Left renal pelvis (tissue), 4 donors: ENCODE results near the gene NIPAL3. TPM values are rescaled to one million over a fixed set of nuclear protein-coding genes. Genes with fewer than 3 reads are reported as not detected.
"Not testable (repeated sequence)": the region's sequence is repeated elsewhere in the genome, so short reads cannot be mapped to it uniquely, and the experiment has no call there.

Source experiments
- DNase-seq, 4 donors: peaks; one replicate each; pipeline ENCODE4 v3.0.0-alpha.2; 2013; ENCODE audit warnings: low read depth in 4 of 4, low spot score in 3 of 4
- polyA plus RNA-seq, 4 donors: library from polyadenylated mRNA; unstranded; fragments of 120-200 nt; gene quantifications; one replicate each; pipeline ENCODE4 v1.2.1, GENCODE V29; 2013; ENCODE audit not compliant: insufficient read length in 4 of 4

The NIPAL3 gene
- polyA plus RNA-seq, 4 donors: 17.3 to 23.4 (median 21.5) TPM

- DNase-seq: no peak
Observed at GRCh38 chr1:24420547-24420946, 4.9 kb downstream of the NIPAL3 start.

GRCh38 chr1:24421502-24421901 is 5.9 kb downstream of the NIPAL3 start:
- DNase-seq: no peak

- DNase-seq: no peak
Observed at GRCh38 chr1:24424207-24424606, 8.6 kb downstream of the NIPAL3 start.

GRCh38 chr1:24424990-24425389 is 9.4 kb downstream of the NIPAL3 start:
- DNase-seq: no peak

GRCh38 chr1:24425441-24425840 is 9.8 kb downstream of the NIPAL3 start:
- no peak for DNase-seq

GRCh38 chr1:24425922-24426321 is 10.3 kb downstream of the NIPAL3 start:
- DNase-seq: no peak

GRCh38 chr1:24426744-24427544 is 11.3 kb downstream of the NIPAL3 start:
- no peak for DNase-seq

GRCh38 chr1:24427545-24427862 is 11.9 kb downstream of the NIPAL3 start:
- no peak for DNase-seq

- no peak for DNase-seq
Observed at GRCh38 chr1:24435782-24436365, 20.3 kb downstream of the NIPAL3 start.

GRCh38 chr1:24437631-24438396 is 22.2 kb downstream of the NIPAL3 start:
- no peak for DNase-seq

- DNase-seq: no peak
Observed at GRCh38 chr1:24438423-24438901, 22.9 kb downstream of the NIPAL3 start.

- DNase-seq: no peak
Observed at GRCh38 chr1:24440436-24440835, 24.8 kb downstream of the NIPAL3 start.

GRCh38 chr1:24441480-24441879 is 25.9 kb downstream of the NIPAL3 start:
- no peak for DNase-seq

GRCh38 chr1:24441996-24442668 is 26.5 kb downstream of the NIPAL3 start:
- no peak for DNase-seq

- no peak for DNase-seq
Observed at GRCh38 chr1:24442764-24443163, 27.2 kb downstream of the NIPAL3 start.

GRCh38 chr1:24443241-24443656 is 27.6 kb downstream of the NIPAL3 start:
- no peak for DNase-seq

- DNase-seq: not testable (repeated sequence)
Observed at GRCh38 chr1:24446446-24446845, 30.8 kb downstream of the NIPAL3 start.

- no peak for DNase-seq
Observed at GRCh38 chr1:24450316-24450715, 34.7 kb downstream of the NIPAL3 start.

GRCh38 chr1:24450857-24451397 is 35.3 kb downstream of the NIPAL3 start:
- no peak for DNase-seq

GRCh38 chr1:24451746-24452145 is 36.1 kb downstream of the NIPAL3 start:
- no peak for DNase-seq
